GM19351 (cell line): Measurements from ENCODE around the gene MFAP3L.
"Not testable (repeated sequence)": the region's sequence is repeated elsewhere in the genome, so short reads cannot be mapped to it uniquely, and the experiment has no call there.

Experiments
- ATAC-seq: cut with Tn5 transposase; IDR thresholded peaks from one replicate; pipeline ENCODE4 v1.9.1; 2021; ENCODE audit warnings: mild to moderate bottlenecking, moderate library complexity; ENCODE audit not compliant: unreplicated experiment

The MFAP3L gene

GRCh38 chr4:169948271-169948670 lies 77.9 kb downstream of the MFAP3L start:
- no peak for ATAC-seq

GRCh38 chr4:169945636-169946035 lies 80.6 kb downstream of the MFAP3L start:
- no peak for ATAC-seq

- ATAC-seq, result not testable (repeated sequence)
Measured at GRCh38 chr4:169943601-169944000, 82.6 kb downstream of the MFAP3L start.

GRCh38 chr4:169941141-169941540 lies 85.1 kb downstream of the MFAP3L start:
- ATAC-seq, result no peak

GRCh38 chr4:169940460-169940859 lies 85.7 kb downstream of the MFAP3L start:
- no peak for ATAC-seq
